GM21529 (cell line): Measurements from ENCODE around the gene KIF16B.

Source experiments
- ATAC-seq: cut with Tn5 transposase; IDR thresholded peaks from one replicate; pipeline ENCODE4 v1.9.1; 2021; ENCODE audit not compliant: unreplicated experiment

Gene KIF16B

GRCh38 chr20:16308754-16309153, 264.5 kb downstream of the KIF16B start:
- ATAC-seq: no peak

GRCh38 chr20:16302818-16303217, 270.4 kb downstream of the KIF16B start:
- no peak for ATAC-seq

- no peak for ATAC-seq
These were observed 271.3 kb downstream of the KIF16B start for GRCh38 chr20:16301986-16302385.

GRCh38 chr20:16299897-16300296, 273.4 kb downstream of the KIF16B start:
- no peak for ATAC-seq

DNA sequence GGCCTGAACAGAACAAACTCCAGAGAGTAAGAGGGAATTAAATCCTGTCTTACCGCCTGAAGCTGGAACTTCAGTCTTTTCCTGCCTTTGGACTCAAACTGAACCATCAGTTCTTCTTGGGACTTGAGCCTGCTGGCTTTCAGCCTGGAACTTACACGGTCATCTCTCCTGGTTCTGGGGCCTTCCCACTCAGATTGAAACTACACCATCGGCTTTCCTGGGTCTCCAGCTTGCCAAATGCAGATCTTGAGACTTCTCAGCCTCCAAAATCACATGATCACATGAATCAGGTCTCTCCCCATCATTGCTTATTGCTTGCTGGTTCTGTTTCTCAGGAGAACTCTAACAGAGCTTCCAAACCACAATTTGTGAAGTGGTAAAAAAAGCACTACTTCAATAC, 276.3 kb downstream of the KIF16B start:
- no peak for ATAC-seq

GRCh38 chr20:16295534-16295933, 277.7 kb downstream of the KIF16B start:
- ATAC-seq: no peak

- ATAC-seq: no peak
These were observed 279.7 kb downstream of the KIF16B start for GRCh38 chr20:16293590-16293989.

DNA sequence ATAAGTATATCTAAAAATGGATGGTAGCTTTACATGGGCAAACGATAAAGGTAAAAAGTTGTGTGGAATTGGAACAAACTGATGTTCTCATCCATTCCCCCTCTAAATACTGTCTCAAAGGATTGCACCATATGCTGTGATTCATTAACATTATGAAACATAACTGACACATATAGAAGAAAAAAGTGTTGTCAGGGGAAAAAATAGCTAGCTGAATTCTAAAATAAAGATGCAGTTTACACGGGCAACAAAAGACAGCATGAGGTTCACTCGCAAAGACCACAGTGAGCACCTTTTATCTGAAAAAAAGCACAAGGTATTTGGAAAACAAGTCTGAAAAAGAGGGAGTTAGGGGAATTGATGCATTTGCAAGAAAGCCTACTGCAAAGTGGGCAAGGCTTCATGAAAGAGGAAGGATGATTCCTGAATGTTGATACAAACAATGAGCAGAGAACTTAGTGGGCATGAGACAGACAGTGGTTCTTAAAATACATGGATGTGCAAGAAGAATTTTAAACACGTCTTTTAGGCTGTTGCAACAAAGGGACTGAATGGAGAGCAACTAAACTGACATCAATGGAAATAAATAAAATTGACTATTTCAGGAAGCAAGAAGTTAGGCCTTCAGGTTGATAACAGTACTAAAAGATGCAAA, 280.9 kb downstream of the KIF16B start:
- ATAC-seq: no peak

GRCh38 chr20:16290358-16290757, 282.9 kb downstream of the KIF16B start:
- no peak for ATAC-seq

DNA sequence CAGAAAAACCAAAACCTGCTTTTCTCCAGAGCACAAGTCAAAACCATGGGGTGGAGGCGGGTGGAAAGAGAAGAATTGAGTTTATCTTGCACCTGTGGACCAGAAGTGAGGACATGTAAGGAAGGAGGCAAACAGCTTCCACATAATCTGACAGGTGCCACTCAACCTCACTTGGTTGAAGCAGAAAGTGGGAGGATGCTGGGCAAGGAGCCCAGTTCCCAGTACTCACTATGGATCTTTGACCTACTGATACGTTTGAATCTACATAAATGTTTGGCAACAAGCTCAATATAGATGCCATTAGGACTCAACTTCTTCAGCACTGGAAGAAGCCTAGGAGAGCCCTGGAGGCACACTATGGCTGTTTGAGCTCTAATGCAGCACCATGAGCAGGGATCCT, 285.5 kb downstream of the KIF16B start:
- ATAC-seq: no peak

- no peak for ATAC-seq
These were observed 286.6 kb downstream of the KIF16B start for GRCh38 chr20:16286601-16287000.

GRCh38 chr20:16284385-16285100, 288.7 kb downstream of the KIF16B start:
- ATAC-seq: no peak

GRCh38 chr20:16283978-16284377, 289.3 kb downstream of the KIF16B start:
- no peak for ATAC-seq

DNA sequence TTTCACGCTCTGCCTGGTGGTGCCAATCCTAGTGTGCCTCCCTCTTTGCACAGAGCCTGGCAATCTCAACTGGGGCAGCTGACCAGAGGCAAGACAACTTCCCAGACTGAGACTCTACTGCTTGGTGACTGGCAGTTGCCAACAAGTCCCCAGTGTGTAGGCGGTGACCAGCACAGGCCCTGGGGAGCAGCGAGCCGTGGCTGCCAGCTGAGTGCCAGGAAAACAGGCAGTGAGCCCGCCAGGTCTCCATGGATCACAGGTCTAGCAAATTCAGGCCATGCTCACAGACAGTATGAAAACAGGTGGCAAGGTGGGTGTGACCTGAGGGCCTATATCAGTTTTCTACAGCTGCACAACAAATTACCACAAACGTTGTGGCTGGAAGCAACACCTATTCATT, 289.9 kb downstream of the KIF16B start:
- ATAC-seq: no peak

DNA sequence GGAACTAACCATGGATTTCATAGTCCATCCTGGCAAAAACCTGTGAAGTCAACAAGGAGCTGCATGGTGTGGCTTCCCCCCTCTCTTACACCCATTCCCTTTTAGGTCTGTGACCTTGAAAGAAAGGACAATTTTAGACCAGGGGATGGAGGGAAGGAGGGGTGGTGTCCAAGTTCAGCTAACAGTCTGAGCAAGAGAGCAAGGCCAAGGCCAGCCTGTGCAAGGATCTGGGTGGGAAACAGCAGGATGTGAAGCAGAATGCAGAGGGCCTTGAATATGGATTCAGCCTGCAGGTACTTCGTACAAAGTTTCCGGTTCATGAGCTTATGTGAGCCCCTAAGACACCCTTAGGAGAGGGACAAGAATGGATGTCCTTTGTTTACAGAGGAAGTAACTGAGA, 293.0 kb downstream of the KIF16B start:
- no peak for ATAC-seq

- ATAC-seq: no peak
These were observed 293.9 kb downstream of the KIF16B start for GRCh38 chr20:16279320-16279719.

GRCh38 chr20:16273812-16274555, 299.3 kb downstream of the KIF16B start:
- no peak for ATAC-seq

- ATAC-seq: no peak
These were observed 300.4 kb downstream of the KIF16B start for GRCh38 chr20:16272780-16273360.

GRCh38 chr20:16271450-16271849, 301.8 kb downstream of the KIF16B start:
- no peak for ATAC-seq

- no peak for ATAC-seq
These were observed 302.3 kb downstream of the KIF16B start for GRCh38 chr20:16270989-16271388.

DNA sequence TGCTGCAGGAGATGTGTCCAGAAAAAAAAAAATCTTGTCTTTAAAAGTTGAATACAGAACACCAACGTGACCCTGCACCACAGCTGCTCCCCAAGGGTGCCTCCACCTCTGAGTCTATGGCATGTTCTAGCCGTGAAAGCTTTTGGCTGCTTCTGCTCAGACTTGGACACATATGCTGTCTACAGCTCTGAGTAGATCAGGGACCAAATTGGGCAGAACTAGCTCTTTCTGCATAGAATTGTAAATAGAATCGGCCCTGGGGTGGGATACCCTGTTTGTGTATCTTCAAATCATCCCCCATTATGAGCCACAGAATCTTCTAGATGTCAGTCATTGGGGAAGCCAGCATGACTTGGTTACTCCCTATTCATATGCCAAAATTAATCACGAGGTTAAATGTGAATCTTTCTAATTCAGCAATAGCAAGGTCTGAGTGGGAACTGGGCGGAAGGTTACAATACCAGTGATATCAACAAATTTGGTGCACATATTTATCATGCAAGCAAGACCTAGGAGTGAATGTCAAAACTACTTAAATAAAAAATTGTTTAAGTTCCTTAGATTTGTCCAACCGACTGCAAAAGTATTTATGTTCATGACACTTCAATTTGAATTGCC, 302.8 kb downstream of the KIF16B start:
- ATAC-seq: no peak
